ENCODE data around the gene TEF.

TEF gene

GRCh38 chr22:41352058-41352457 is 29.7 kb upstream of the TEF start:
- Histone ChIP-seq H3K4me3 (ENCODE audit: low read length) (no peak overlapping the region), H3K27ac (ENCODE audit: low read length) (no peak overlapping the region), H3K9me3 (replicated peaks; ENCODE audit: insufficient read depth, low read length) (no peaks in the 10 kb centered on the region), H3F3A (ENCODE audit: insufficient read depth, low read length) (no peaks in the 10 kb centered on the region), H4K20me1 (ENCODE audit: insufficient read depth, low read length) (no peaks in the 10 kb centered on the region), H3K4me1 (ENCODE audit: low read length) (no peaks in the 10 kb centered on the region), H3K27me3 (replicated peaks; ENCODE audit: insufficient read depth, low read length) (no peaks in the 10 kb centered on the region), H2AFZ (ENCODE audit: low read length) (no peak overlapping the region), H3K36me3 (replicated peaks; ENCODE audit: insufficient read depth, low read length) (no peaks in the 10 kb centered on the region), H3K9ac (ENCODE audit: low read length) (no peak overlapping the region), H3K79me2 (ENCODE audit: low read length) (no peaks in the 10 kb centered on the region), H3K4me2 (ENCODE audit: low read depth, low read length) (no peak overlapping the region), H3K9me2 (replicated peaks; ENCODE audit: insufficient read depth, low read length) (no peaks in the 10 kb centered on the region)
- no peak for DNase-seq
- TF ChIP-seq EZH2phosphoT487 (IDR thresholded peaks at IDR 0.05; ENCODE audit: low read length) (no peak), CTCF (IDR thresholded peaks at IDR 0.05; ENCODE audit: low read length) (no peak), EZH2 (optimal IDR thresholded peaks at IDR 0.05; ENCODE audit: low read depth, low read length) (no peak)

GRCh38 chr22:41353862-41354575 is 27.7 kb upstream of the TEF start:
- no peaks in the 10 kb centered on the region for H3K4me1 ChIP-seq (ENCODE audit: low read length)
- H3K79me2 ChIP-seq (ENCODE audit: low read length), result no peaks in the 10 kb centered on the region
- no peaks in the 10 kb centered on the region for H3F3A ChIP-seq (ENCODE audit: insufficient read depth, low read length)
- no peaks in the 10 kb centered on the region for H3K36me3 ChIP-seq (replicated peaks; ENCODE audit: insufficient read depth, low read length)
- TF ChIP-seq CTCF (IDR thresholded peaks at IDR 0.05; ENCODE audit: low read length) (no peak), EZH2phosphoT487 (IDR thresholded peaks at IDR 0.05; ENCODE audit: low read length) (no peak), EZH2 (optimal IDR thresholded peaks at IDR 0.05; ENCODE audit: low read depth, low read length) (no peak)
- no peak overlapping the region for H3K9ac ChIP-seq (ENCODE audit: low read length)
- H3K4me3 ChIP-seq (ENCODE audit: low read length), result no peak overlapping the region
- no peak overlapping the region for H3K4me2 ChIP-seq (ENCODE audit: low read depth, low read length)
- H3K27me3 ChIP-seq (replicated peaks; ENCODE audit: insufficient read depth, low read length), result no peaks in the 10 kb centered on the region
- no peaks in the 10 kb centered on the region for H3K9me3 ChIP-seq (replicated peaks; ENCODE audit: insufficient read depth, low read length)
- H3K9me2 ChIP-seq (replicated peaks; ENCODE audit: insufficient read depth, low read length), result no peaks in the 10 kb centered on the region
- no peak for DNase-seq
- no peak overlapping the region for H3K27ac ChIP-seq (ENCODE audit: low read length)
- H4K20me1 ChIP-seq (ENCODE audit: insufficient read depth, low read length), result no peaks in the 10 kb centered on the region
- H2AFZ ChIP-seq (ENCODE audit: low read length), result no peak overlapping the region

GRCh38 chr22:41354979-41355378 is 26.8 kb upstream of the TEF start:
- no peaks in the 10 kb centered on the region for H3K9me3 ChIP-seq (replicated peaks; ENCODE audit: insufficient read depth, low read length)
- no peak for DNase-seq
- TF ChIP-seq CTCF (IDR thresholded peaks at IDR 0.05; ENCODE audit: low read length) (no peak), EZH2 (optimal IDR thresholded peaks at IDR 0.05; ENCODE audit: low read depth, low read length) (no peak), EZH2phosphoT487 (IDR thresholded peaks at IDR 0.05; ENCODE audit: low read length) (no peak)

More at GRCh38 chr22:41354979-41355378, 26.8 kb upstream of the TEF start:
- H3K4me3 ChIP-seq (ENCODE audit: low read length), result no peak overlapping the region
- no peaks in the 10 kb centered on the region for H4K20me1 ChIP-seq (ENCODE audit: insufficient read depth, low read length)
- H3K79me2 ChIP-seq (ENCODE audit: low read length), result no peaks in the 10 kb centered on the region
- H3K4me1 ChIP-seq (ENCODE audit: low read length), result no peaks in the 10 kb centered on the region
- H3K27me3 ChIP-seq (replicated peaks; ENCODE audit: insufficient read depth, low read length), result no peaks in the 10 kb centered on the region
- H3K27ac ChIP-seq (ENCODE audit: low read length), result no peak overlapping the region
- H3F3A ChIP-seq (ENCODE audit: insufficient read depth, low read length), result no peaks in the 10 kb centered on the region
- no peak overlapping the region for H2AFZ ChIP-seq (ENCODE audit: low read length)
- H3K4me2 ChIP-seq (ENCODE audit: low read depth, low read length), result no peak overlapping the region
- H3K9ac ChIP-seq (ENCODE audit: low read length), result no peak overlapping the region
- no peaks in the 10 kb centered on the region for H3K36me3 ChIP-seq (replicated peaks; ENCODE audit: insufficient read depth, low read length)
- no peaks in the 10 kb centered on the region for H3K9me2 ChIP-seq (replicated peaks; ENCODE audit: insufficient read depth, low read length)

Measured in MM.1S (cell line).